Keratinocyte (primary cell): Measurements from ENCODE around the gene L3MBTL4.

Experiments used
- CTCF ChIP-seq, 3 experiments: IDR thresholded peaks in 1 of 3; conservative IDR thresholded peaks in 1 of 3; optimal IDR thresholded peaks in 1 of 3; 2 replicates in 2 of 3; 3 replicates in 1 of 3; pipeline versions ENCODE3 to v1.5.1; 2011; ENCODE audit warnings: low read length in 3 of 3, mild to moderate bottlenecking in 3 of 3, moderate library complexity in 2 of 3, control low read depth in 1 of 3, inconsistent platforms in 1 of 3; ENCODE audit not compliant: insufficient read depth in 2 of 3; ENCODE audit errors: extremely low read depth in 1 of 3
- EZH2 ChIP-seq: IDR thresholded peaks from one replicate; pipeline ENCODE4 v1.6.1; 2012; ENCODE audit warnings: inconsistent platforms, mild to moderate bottlenecking, low read length, moderate library complexity

DNA sequence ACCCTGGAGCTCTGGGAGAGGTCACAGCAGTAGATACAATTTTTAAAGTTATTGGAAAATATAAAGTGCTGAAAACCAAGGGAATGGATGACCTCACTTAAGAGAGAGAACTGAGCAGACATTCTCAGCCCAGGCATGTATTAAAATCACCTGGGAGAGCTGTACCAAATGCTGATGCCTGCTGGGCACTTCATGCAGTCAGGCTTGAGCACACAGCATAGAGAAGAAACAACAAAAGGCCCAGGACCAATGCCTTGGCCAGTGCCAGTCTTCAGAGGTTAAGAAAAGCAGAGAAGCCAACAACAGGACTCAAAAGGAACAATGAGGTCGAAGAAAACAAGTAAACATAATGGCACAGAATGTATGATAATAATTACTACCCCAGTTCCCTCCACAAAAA is 211.8 kb downstream of the L3MBTL4 start:
- TF ChIP-seq CTCF (optimal IDR thresholded peaks at IDR 0.05 in 1 of 3, IDR thresholded peaks at IDR 0.05 in 1 of 3, conservative IDR thresholded peaks at IDR 0.05 in 1 of 3; ENCODE audit: extremely low read depth in 1 of 3, insufficient read depth in 2 of 3, low read length in 3 of 3) (no peak), EZH2 (no peak)
